ENCODE data around the gene TUBB3. TPM values are rescaled to one million over a fixed set of nuclear protein-coding genes. Genes with fewer than 3 reads are reported as not detected.

The TUBB3 gene
- total RNA-seq, 1 donor from 2014 or later = 2.6 TPM

- peaks cover 44% of the 10 kb centered on the region for H3K36me3 Mint-ChIP-seq (ENCODE audit: low read depth)
- peaks cover 8% of the 10 kb centered on the region for H3K4me1 Mint-ChIP-seq
- H3K9me3 Mint-ChIP-seq = no peaks in the 10 kb centered on the region
- H3K4me3 Mint-ChIP-seq = no peak overlapping the region
- DNase-seq = no peak
- no peak overlapping the region for H3K27ac Mint-ChIP-seq
- no peaks in the 10 kb centered on the region for H3K27me3 Mint-ChIP-seq
- intact Hi-C loops (cut with micrococcal nuclease) = no loop called here
These were observed 29.2 kb upstream of the TUBB3 start for GRCh38 chr16:89893642-89894548.

- H3K27ac Mint-ChIP-seq = no peak overlapping the region
- no peaks in the 10 kb centered on the region for H3K9me3 Mint-ChIP-seq
- H3K4me3 Mint-ChIP-seq = no peak overlapping the region
- no peaks in the 10 kb centered on the region for H3K27me3 Mint-ChIP-seq
- H3K4me1 Mint-ChIP-seq = peaks cover 3% of the 10 kb centered on the region
- no peak for DNase-seq
- H3K36me3 Mint-ChIP-seq (ENCODE audit: low read depth) = peaks cover 51% of the 10 kb centered on the region
- intact Hi-C loops (cut with micrococcal nuclease) = no loop called here
These were observed 27.5 kb upstream of the TUBB3 start for GRCh38 chr16:89895482-89896250.

GRCh38 chr16:89897204-89897603, 25.9 kb upstream of the TUBB3 start:
- Mint-ChIP-seq H3K4me3 (no peak overlapping the region), H3K4me1 (no peaks in the 10 kb centered on the region), H3K9me3 (no peaks in the 10 kb centered on the region), H3K27me3 (no peaks in the 10 kb centered on the region), H3K36me3 (ENCODE audit: low read depth) (peaks cover 43% of the 10 kb centered on the region), H3K27ac (no peak overlapping the region)
- no peak for DNase-seq
- intact Hi-C loops (cut with micrococcal nuclease) = no loop called here

GRCh38 chr16:89898201-89898967, 24.8 kb upstream of the TUBB3 start:
- Mint-ChIP-seq H3K9me3 (no peaks in the 10 kb centered on the region), H3K4me1 (no peaks in the 10 kb centered on the region), H3K36me3 (ENCODE audit: low read depth) (peaks cover 40% of the 10 kb centered on the region), H3K27me3 (no peaks in the 10 kb centered on the region), H3K27ac (no peak overlapping the region), H3K4me3 (no peak overlapping the region)
- intact Hi-C loops (cut with micrococcal nuclease) = no loop called here
- DNase-seq = no peak

- peaks cover 39% of the 10 kb centered on the region for H3K36me3 Mint-ChIP-seq (ENCODE audit: low read depth)
- intact Hi-C loops (cut with micrococcal nuclease) = no loop called here
- H3K27me3 Mint-ChIP-seq = no peaks in the 10 kb centered on the region
- H3K4me3 Mint-ChIP-seq = no peak overlapping the region
- DNase-seq = no peak
- no peaks in the 10 kb centered on the region for H3K4me1 Mint-ChIP-seq
- no peaks in the 10 kb centered on the region for H3K9me3 Mint-ChIP-seq
- no peak overlapping the region for H3K27ac Mint-ChIP-seq
These were observed 23.2 kb upstream of the TUBB3 start for GRCh38 chr16:89899879-89900481.

- Mint-ChIP-seq H3K27ac (no peak overlapping the region), H3K36me3 (ENCODE audit: low read depth) (peaks cover 40% of the 10 kb centered on the region), H3K9me3 (no peaks in the 10 kb centered on the region), H3K4me1 (no peaks in the 10 kb centered on the region), H3K27me3 (no peaks in the 10 kb centered on the region), H3K4me3 (no peak overlapping the region)
- DNase-seq = no peak
- intact Hi-C loops (cut with micrococcal nuclease) = no loop called here
These were observed 22.3 kb upstream of the TUBB3 start for GRCh38 chr16:89900885-89901284.

GRCh38 chr16:89902980-89903379, 20.2 kb upstream of the TUBB3 start:
- H3K9me3 Mint-ChIP-seq = no peaks in the 10 kb centered on the region
- no peak for DNase-seq
- H3K27me3 Mint-ChIP-seq = no peaks in the 10 kb centered on the region
- no peak overlapping the region for H3K27ac Mint-ChIP-seq
- intact Hi-C loops (cut with micrococcal nuclease) = no loop called here
- H3K4me3 Mint-ChIP-seq = no peak overlapping the region
- no peaks in the 10 kb centered on the region for H3K4me1 Mint-ChIP-seq
- H3K36me3 Mint-ChIP-seq (ENCODE audit: low read depth) = peaks cover 45% of the 10 kb centered on the region

- Mint-ChIP-seq H3K4me1 (no peaks in the 10 kb centered on the region), H3K9me3 (no peaks in the 10 kb centered on the region), H3K27me3 (no peaks in the 10 kb centered on the region), H3K27ac (no peak overlapping the region), H3K36me3 (ENCODE audit: low read depth) (peaks cover 42% of the 10 kb centered on the region), H3K4me3 (no peak overlapping the region)
- DNase-seq = no peak
- intact Hi-C loops (cut with micrococcal nuclease) = no loop called here
These were observed 19.1 kb upstream of the TUBB3 start for GRCh38 chr16:89903908-89904515.

GRCh38 chr16:89904606-89905510, 18.3 kb upstream of the TUBB3 start:
- peaks cover 41% of the 10 kb centered on the region for H3K36me3 Mint-ChIP-seq (ENCODE audit: low read depth)
- no peak overlapping the region for H3K4me3 Mint-ChIP-seq
- no peaks in the 10 kb centered on the region for H3K27me3 Mint-ChIP-seq
- no peak overlapping the region for H3K27ac Mint-ChIP-seq
- no peak for DNase-seq
- no peaks in the 10 kb centered on the region for H3K4me1 Mint-ChIP-seq
- intact Hi-C loops (cut with micrococcal nuclease) = no loop called here
- H3K9me3 Mint-ChIP-seq = no peaks in the 10 kb centered on the region

GRCh38 chr16:89905511-89906139, 17.5 kb upstream of the TUBB3 start:
- no peaks in the 10 kb centered on the region for H3K9me3 Mint-ChIP-seq
- intact Hi-C loops (cut with micrococcal nuclease) = no loop called here

GRCh38 chr16:89906140-89907025, 16.8 kb upstream of the TUBB3 start:
- Mint-ChIP-seq H3K4me3 (no peak overlapping the region), H3K4me1 (no peaks in the 10 kb centered on the region), H3K27me3 (no peaks in the 10 kb centered on the region), H3K27ac (no peak overlapping the region), H3K36me3 (ENCODE audit: low read depth) (peaks cover 39% of the 10 kb centered on the region), H3K9me3 (no peaks in the 10 kb centered on the region)
- no peak for DNase-seq
- intact Hi-C loops (cut with micrococcal nuclease) = no loop called here

More at GRCh38 chr16:89905511-89906139, 17.5 kb upstream of the TUBB3 start:
- no peak for DNase-seq
- no peak overlapping the region for H3K27ac Mint-ChIP-seq
- H3K4me3 Mint-ChIP-seq = no peak overlapping the region
- H3K36me3 Mint-ChIP-seq (ENCODE audit: low read depth) = peaks cover 39% of the 10 kb centered on the region
- H3K27me3 Mint-ChIP-seq = no peaks in the 10 kb centered on the region
- no peaks in the 10 kb centered on the region for H3K4me1 Mint-ChIP-seq
